ENCODE results near the gene MAT1A.
A peak's percentile ranks its signal among the peaks of the same experiment; 100 is the strongest.

The MAT1A gene

GRCh38 chr10:80268266-80268665 is 21.2 kb downstream of the MAT1A start:
- DNase-seq (ENCODE audit: low read depth) = peak; percentile 26
- no peak overlapping the region for H3K4me3 ChIP-seq (ENCODE audit: control insufficient read depth, low read depth, low read length)
- TF ChIP-seq, protein P1, sequence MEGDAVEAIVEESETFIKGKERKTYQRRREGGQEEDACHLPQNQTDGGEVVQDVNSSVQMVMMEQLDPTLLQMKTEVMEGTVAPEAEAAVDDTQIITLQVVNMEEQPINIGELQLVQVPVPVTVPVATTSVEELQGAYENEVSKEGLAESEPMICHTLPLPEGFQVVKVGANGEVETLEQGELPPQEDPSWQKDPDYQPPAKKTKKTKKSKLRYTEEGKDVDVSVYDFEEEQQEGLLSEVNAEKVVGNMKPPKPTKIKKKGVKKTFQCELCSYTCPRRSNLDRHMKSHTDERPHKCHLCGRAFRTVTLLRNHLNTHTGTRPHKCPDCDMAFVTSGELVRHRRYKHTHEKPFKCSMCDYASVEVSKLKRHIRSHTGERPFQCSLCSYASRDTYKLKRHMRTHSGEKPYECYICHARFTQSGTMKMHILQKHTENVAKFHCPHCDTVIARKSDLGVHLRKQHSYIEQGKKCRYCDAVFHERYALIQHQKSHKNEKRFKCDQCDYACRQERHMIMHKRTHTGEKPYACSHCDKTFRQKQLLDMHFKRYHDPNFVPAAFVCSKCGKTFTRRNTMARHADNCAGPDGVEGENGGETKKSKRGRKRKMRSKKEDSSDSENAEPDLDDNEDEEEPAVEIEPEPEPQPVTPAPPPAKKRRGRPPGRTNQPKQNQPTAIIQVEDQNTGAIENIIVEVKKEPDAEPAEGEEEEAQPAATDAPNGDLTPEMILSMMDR (conservative IDR thresholded peaks at IDR 0.05; ENCODE audit: control insufficient read depth, insufficient read depth, low read depth, low read length) = no peak

DNA sequence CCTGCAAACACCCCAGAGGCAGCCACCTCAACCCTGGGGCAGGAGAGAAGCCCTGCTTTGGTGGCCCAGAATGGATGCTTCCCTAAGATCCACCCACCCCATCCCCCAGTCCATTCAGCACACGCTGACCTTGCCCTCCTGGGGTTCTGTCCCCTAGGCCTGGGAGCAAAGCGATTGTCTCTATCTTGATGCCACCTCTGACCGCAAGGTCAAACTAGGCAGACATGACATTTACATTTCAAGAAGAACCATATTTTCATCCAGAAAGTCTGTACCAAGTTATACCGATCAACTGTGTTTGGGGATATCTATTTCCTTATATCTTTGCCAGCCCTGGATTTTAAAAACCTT is 23.0 kb downstream of the MAT1A start:
- no peak for DNase-seq (ENCODE audit: low read depth)
- TF ChIP-seq, protein P1 (conservative IDR thresholded peaks at IDR 0.05; ENCODE audit: control insufficient read depth, insufficient read depth, low read depth, low read length) = no peak

DNA sequence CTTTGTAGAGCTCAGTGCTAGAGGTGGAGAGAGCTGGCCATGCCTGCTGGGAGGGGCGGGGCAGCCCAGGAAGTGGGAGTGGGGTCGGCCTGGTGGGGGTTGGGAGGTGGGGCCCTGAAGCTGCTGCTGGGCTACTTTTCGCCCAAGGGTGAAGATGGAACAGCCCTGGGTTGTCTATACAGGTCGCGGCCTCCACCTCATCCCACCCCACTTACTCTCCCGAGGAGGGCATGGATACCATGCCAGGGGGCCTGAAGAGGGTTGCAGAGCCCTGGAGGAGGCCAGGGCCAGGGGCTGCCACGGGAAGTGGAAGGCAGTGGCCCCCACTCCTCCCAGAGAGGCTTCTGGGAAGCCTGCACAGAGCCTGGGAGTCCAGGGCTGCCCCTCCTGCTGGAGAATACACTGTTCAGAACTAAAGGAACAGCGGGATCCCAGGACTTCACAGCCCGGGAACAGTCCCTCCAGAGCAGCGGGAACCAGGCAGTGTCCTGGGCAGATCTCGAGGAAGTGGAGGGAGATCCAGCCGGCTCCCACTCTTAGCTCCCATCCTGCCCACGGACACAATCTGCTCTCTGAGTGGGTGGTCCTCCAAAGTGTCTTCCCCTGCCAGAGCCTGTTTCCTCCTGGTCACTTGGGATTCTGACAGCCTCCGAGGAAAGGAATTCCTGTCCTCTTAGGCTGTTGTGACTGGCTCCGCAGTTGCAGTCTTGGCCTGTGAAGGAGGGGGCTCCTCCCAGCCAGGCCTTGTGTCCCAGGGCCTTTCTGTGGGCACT is 23.5 kb downstream of the MAT1A start:
- DNase-seq (ENCODE audit: low read depth) = no peak
- no peak overlapping the region for H3K4me3 ChIP-seq (ENCODE audit: control insufficient read depth, low read depth, low read length)
- TF ChIP-seq, protein P1 (conservative IDR thresholded peaks at IDR 0.05; ENCODE audit: control insufficient read depth, insufficient read depth, low read depth, low read length) = no peak

More for the DNA sequence above, 23.0 kb downstream of the MAT1A start:
- no peak overlapping the region for H3K4me3 ChIP-seq (ENCODE audit: control insufficient read depth, low read depth, low read length)

DNA sequence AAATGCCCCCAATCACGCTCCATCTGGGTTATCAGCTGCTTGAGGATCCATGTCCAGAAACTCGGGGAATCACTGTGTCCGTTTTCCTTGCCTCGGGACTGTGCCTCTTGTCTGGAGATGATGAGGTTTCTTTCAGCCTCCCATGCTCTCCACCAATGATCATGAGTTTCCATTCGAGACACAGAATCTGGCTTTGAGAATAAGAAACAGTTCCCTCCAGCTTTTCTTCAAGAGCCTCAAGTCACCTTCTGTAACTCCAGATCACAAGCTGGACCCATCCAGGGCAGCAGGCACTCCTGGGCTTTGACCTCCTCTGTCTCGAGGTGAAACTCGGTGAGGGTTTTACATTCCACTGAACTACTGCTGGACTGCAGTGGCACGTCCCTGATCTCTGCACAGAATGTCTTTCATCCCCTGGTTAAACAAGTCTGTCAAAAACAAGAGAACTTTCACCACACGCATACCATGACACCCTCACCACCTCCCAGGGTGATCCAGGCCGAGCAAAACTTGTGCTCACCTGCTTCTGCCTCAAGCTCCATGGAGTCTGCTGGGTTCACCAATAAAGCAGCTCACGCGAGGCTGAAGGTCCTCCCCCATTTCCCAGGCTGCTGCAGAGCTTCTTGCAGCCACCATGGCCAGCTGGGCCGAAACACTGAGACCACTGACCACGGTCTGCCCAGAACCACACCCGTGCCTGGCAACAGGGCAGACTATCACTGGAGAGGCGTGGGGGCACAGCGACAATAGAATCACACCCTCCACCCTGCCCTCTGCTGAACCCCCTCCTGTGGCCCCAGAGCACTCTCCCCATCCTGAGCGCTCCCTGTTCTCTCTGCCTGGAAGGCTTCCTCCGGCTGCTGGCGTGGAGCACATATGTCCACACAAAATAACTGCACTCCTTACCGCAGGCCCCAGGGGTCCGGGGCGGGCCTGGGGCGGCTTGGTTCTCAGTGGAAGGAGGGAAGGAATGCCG is 25.1 kb downstream of the MAT1A start:
- TF ChIP-seq, protein P1 (conservative IDR thresholded peaks at IDR 0.05; ENCODE audit: control insufficient read depth, insufficient read depth, low read depth, low read length) = no peak
- no peak for DNase-seq (ENCODE audit: low read depth)
- no peak overlapping the region for H3K4me3 ChIP-seq (ENCODE audit: control insufficient read depth, low read depth, low read length)

DNA sequence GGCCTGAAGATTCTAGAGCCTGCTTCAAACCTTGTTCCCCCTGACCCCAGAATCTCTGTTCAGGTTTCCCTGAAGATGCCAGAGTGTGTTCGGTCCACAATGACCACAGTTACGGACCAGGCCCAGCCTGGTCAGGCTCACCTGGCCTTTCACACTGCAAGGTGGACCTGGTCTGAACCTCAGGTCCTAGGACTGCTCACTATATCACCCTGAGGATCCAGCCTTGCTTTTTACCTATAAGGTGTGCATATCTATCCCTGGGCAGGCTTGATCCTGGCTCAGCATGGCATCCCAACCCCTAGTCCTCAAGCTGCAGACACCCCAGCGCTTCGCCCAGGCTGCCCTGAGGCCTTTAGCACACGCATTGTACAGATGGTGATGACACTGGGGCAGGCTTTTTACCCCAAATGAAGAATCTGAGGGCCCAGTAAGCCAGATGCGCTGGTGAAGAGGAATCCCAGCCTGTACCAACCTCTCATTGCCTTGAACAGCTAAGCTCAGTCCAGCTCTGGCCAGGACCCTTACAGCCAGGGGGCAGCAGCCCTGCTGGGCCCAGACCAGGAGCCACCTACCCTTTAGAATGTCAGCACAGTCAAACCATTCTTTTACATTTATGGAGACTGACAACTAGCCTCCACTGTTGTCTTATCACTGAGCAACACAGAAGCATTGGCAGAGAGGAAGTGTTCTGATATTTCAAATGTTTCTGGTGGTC is 28.0 kb downstream of the MAT1A start:
- no peak for DNase-seq (ENCODE audit: low read depth)
- no peak overlapping the region for H3K4me3 ChIP-seq (ENCODE audit: control insufficient read depth, low read depth, low read length)
- TF ChIP-seq, protein P1 (conservative IDR thresholded peaks at IDR 0.05; ENCODE audit: control insufficient read depth, insufficient read depth, low read depth, low read length) = no peak

Data from fibroblast of mammary gland (primary cell).